HCT116 (cell line): Measurements from ENCODE around the gene COL21A1. TPM values are rescaled to one million over a fixed set of nuclear protein-coding genes. Genes with fewer than 3 reads are reported as not detected.

Experiments
- ATAC-seq: fragments of 200-7000 bp; cut with Tn5 transposase; 2 replicates; pipeline ENCODE4 v1.9.1; 2020; ENCODE audit warnings: mild to moderate bottlenecking, moderate library complexity
- BruUV-seq: library from RNA; stranded (reverse); fragments of 400-500 nt; replicated peaks from 2 replicates; lab custom pipeline; 2021; lab: Mats Ljungman, UMichigan
- CTCF ChIA-PET: fragments of 300-600 bp; sonication (Branson Sonifier 250); formaldehyde crosslinking; loops from one replicate; lab custom pipeline; 2021; ENCODE audit warnings: antibody characterized with exemption; lab: Charles Lee
- POLR2A ChIA-PET: fragments of 300-600, 350-600 bp; sonication (Branson Sonifier 250); formaldehyde crosslinking; loops from one replicate; lab custom pipeline; 2021; ENCODE audit warnings: antibody characterized with exemption; lab: Charles Lee
- RAD21 ChIA-PET, 2 experiments: fragments of 300-600 bp; sonication (Branson Sonifier 250); formaldehyde crosslinking; loops; one replicate each; lab custom pipeline; 2023; ENCODE audit warnings: low total read pairs in 2 of 2; ENCODE audit not compliant: uncharacterized antibody in 2 of 2, unreplicated experiment in 2 of 2, low non-redundant PET in 1 of 2; lab: Charles Lee
- DNase-seq: peaks from one replicate; pipeline ENCODE4 v3.0.0-alpha.2; 2010; ENCODE audit warnings: low read depth, low spot score
- H2AFZ ChIP-seq: fragments of 200-600 bp; shearing (Covaris generic), sonication (generic); 2 replicates; pipeline ENCODE4 v1.6.1; 2017; ENCODE audit warnings: low read depth, mixed run types, mixed read lengths, antibody characterized with exemption, low read length; ENCODE audit not compliant: poor library complexity, severe bottlenecking
- H3K27ac ChIP-seq: 2 replicates; pipeline ENCODE4 v1.5.1; 2012; ENCODE audit warnings: low read depth, low read length
- H3K27me3 ChIP-seq: fragments of 200-600 bp; sonication (generic); 2 replicates; pipeline ENCODE4 v1.6.1; 2016; ENCODE audit warnings: mixed run types, low read length, mixed read lengths; ENCODE audit not compliant: insufficient read depth
- H3K36me3 ChIP-seq, 2 experiments: fragments of 200-500 bp in 1 of 2; fragments of 200-600 bp in 1 of 2; sonication (Bioruptor generic) in 1 of 2; sonication (generic) in 1 of 2; 2 replicates each; pipeline versions ENCODE4 v1.5.1 to v1.6.1; 2014 to 2016; ENCODE audit warnings: low read length in 2 of 2, inconsistent platforms in 1 of 2, mixed read lengths in 1 of 2, mixed run types in 1 of 2; ENCODE audit not compliant: insufficient read depth in 2 of 2, control insufficient read depth in 1 of 2
- H3K4me1 ChIP-seq, 2 experiments: fragments of 200-600 bp in 1 of 2; sonication (generic) in 1 of 2; 2 replicates each; pipeline versions ENCODE4 v1.5.1 to v1.6.1; 2012 to 2017; ENCODE audit warnings: low read length in 2 of 2, inconsistent platforms in 1 of 2, mild to moderate bottlenecking in 1 of 2, mixed read lengths in 1 of 2, mixed run types in 1 of 2, moderate library complexity in 1 of 2; ENCODE audit not compliant: insufficient read depth in 2 of 2, control insufficient read depth in 1 of 2
- H3K4me2 ChIP-seq: fragments of 200-600 bp; sonication (generic); 2 replicates; pipeline ENCODE4 v1.6.1; 2017; ENCODE audit warnings: mixed run types, low read length, mixed read lengths
- H3K4me3 ChIP-seq, 2 experiments: fragments of 200-600 bp in 1 of 2; sonication (generic) in 1 of 2; replicated peaks in 1 of 2; 2 replicates each; pipeline ENCODE4 v1.5.1; 2011 to 2016; ENCODE audit warnings: low read length in 2 of 2, control low read depth in 1 of 2, low read depth in 1 of 2, mild to moderate bottlenecking in 1 of 2, mixed read lengths in 1 of 2, mixed run types in 1 of 2
- H3K79me2 ChIP-seq: fragments of 200-600 bp; sonication (generic); 2 replicates; pipeline ENCODE4 v1.6.1; 2017; ENCODE audit warnings: mild to moderate bottlenecking, mixed run types, low read length, moderate library complexity, mixed read lengths; ENCODE audit not compliant: insufficient read depth
- H3K9ac ChIP-seq: fragments of 200-600 bp; sonication (generic); 2 replicates; pipeline ENCODE4 v1.6.1; 2016; ENCODE audit warnings: low read length, mixed read lengths
- H3K9me2 ChIP-seq: fragments of 200-600 bp; sonication (generic), shearing (Covaris generic); 2 replicates; pipeline ENCODE4 v1.6.1; 2017; ENCODE audit warnings: mixed run types, mild to moderate bottlenecking, moderate library complexity; ENCODE audit not compliant: insufficient read depth
- H3K9me3 ChIP-seq, 2 experiments: fragments of 200-500 bp in 1 of 2; fragments of 200-600 bp in 1 of 2; sonication (Bioruptor generic) in 1 of 2; sonication (generic) in 1 of 2; 2 replicates each; pipeline ENCODE4 v1.6.1; 2014 to 2017; ENCODE audit warnings: low read length in 2 of 2, mixed read lengths in 2 of 2, inconsistent platforms in 1 of 2, low read depth in 1 of 2, mild to moderate bottlenecking in 1 of 2, mixed run types in 1 of 2, moderate library complexity in 1 of 2; ENCODE audit not compliant: control insufficient read depth in 1 of 2, insufficient read depth in 1 of 2
- H4K20me1 ChIP-seq: fragments of 200-600 bp; sonication (generic), shearing (Covaris generic); 2 replicates; pipeline ENCODE4 v1.6.1; 2017; ENCODE audit warnings: mixed run types, mild to moderate bottlenecking, moderate library complexity; ENCODE audit not compliant: insufficient read depth
- ATF3 ChIP-seq: IDR thresholded peaks from 2 replicates; pipeline ENCODE4 v1.6.1; 2012
- CBX3 ChIP-seq: IDR thresholded peaks from 2 replicates; pipeline ENCODE4 v1.6.1; 2012; ENCODE audit warnings: low read depth
- CEBPB ChIP-seq: IDR thresholded peaks from 2 replicates; pipeline ENCODE4 v1.6.1; 2012; ENCODE audit warnings: low read depth
- ELF1 ChIP-seq: IDR thresholded peaks from 2 replicates; pipeline ENCODE4 v1.6.1; 2012; ENCODE audit warnings: low read depth, borderline replicate concordance
- POLR2A ChIP-seq: IDR thresholded peaks from 2 replicates; pipeline ENCODE4 v1.7.0; 2011; ENCODE audit warnings: borderline replicate concordance; ENCODE audit not compliant: insufficient read depth, insufficient read length; ENCODE audit errors: extremely low read depth
- POLR2AphosphoS5 ChIP-seq: IDR thresholded peaks from 2 replicates; pipeline ENCODE4 v1.6.1; 2011; ENCODE audit warnings: mild to moderate bottlenecking, low read depth, low read length, moderate library complexity
- RAD21 ChIP-seq: IDR thresholded peaks from 2 replicates; pipeline ENCODE4 v1.6.1; 2012; ENCODE audit warnings: low read depth, mild to moderate bottlenecking
- SRF ChIP-seq: IDR thresholded peaks from 2 replicates; pipeline ENCODE4 v1.6.1; 2012; ENCODE audit warnings: low read depth
- YY1 ChIP-seq: IDR thresholded peaks from 2 replicates; pipeline ENCODE4 v1.6.1; 2011; ENCODE audit warnings: low read length, low read depth, moderate library complexity, mild to moderate bottlenecking; ENCODE audit not compliant: insufficient replicate concordance; ENCODE audit errors: extremely low read depth
- intact Hi-C: fragments of 100-400 bp; cut with micrococcal nuclease; formaldehyde crosslinking; loops from 2 replicates; pipeline ENCODE4 v1.10.0; 2022
- total RNA-seq: library from RNA; stranded (reverse); gene quantifications from one replicate; pipeline ENCODE4 v1.2.1, GENCODE V29; 2021; ENCODE audit not compliant: unreplicated experiment
- TF ChIP-seq, protein P1 (sequence below): IDR thresholded peaks from 2 replicates; pipeline ENCODE4 v1.6.1; 2012
- TF ChIP-seq, protein P2 (sequence below), 3 experiments: fragments of 200-600 bp in 1 of 3; sonication (generic) in 1 of 3; IDR thresholded peaks in 2 of 3; conservative IDR thresholded peaks in 1 of 3; 2 replicates each; pipeline ENCODE4 v1.5.1; 2012 to 2017; ENCODE audit warnings: low read depth in 2 of 3, low read length in 2 of 3, antibody characterized with exemption in 1 of 3, borderline replicate concordance in 1 of 3, control low read depth in 1 of 3, mild to moderate bottlenecking in 1 of 3, mixed read lengths in 1 of 3, mixed run types in 1 of 3, moderate library complexity in 1 of 3; ENCODE audit not compliant: insufficient read depth in 1 of 3

The COL21A1 gene
- total RNA-seq, 1 experiment from 2014 or later: not detected

DNA sequence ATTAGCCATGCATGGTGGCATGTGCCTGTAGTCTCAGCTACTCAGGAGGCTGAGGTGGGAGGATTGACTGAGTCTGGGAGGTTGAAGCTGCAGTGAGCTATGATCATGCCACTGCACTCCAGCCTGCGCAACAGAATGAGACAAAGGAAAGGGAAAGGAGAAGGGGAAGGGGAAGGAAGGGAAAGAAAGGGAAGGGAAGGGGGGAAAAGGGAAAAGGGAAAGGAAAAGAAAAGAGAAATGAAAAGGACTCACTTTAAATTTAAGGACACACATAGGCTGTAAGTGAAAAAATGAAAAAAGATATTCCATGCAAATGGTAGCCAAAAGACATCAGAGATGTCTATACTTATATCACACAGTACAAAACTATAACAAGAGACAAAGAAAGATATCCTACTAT, 74.2 kb downstream of the COL21A1 start:
- no peaks in the 10 kb centered on the region for H3K79me2 ChIP-seq
- H3K9ac ChIP-seq: no peak overlapping the region
- no peaks in the 10 kb centered on the region for H3K36me3 ChIP-seq
- intact Hi-C loops: no loop called here
- no peak overlapping the region for H2AFZ ChIP-seq
- H3K4me2 ChIP-seq: no peak overlapping the region
- no peak overlapping the region for H3K4me3 ChIP-seq
- no TSS peak for BruUV-seq
- no peaks in the 10 kb centered on the region for H4K20me1 ChIP-seq
- CTCF ChIA-PET: no interaction called here
- POLR2A ChIA-PET: no interaction called here
- TF ChIP-seq CBX3 (no peak), YY1 (no peak), ELF1 (no peak), SRF (no peak), POLR2AphosphoS5 (no peak), ATF3 (no peak), RAD21 (no peak), POLR2A (no peak)
- TF ChIP-seq, protein P1, sequence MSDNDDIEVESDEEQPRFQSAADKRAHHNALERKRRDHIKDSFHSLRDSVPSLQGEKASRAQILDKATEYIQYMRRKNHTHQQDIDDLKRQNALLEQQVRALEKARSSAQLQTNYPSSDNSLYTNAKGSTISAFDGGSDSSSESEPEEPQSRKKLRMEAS: no peak
- no peak for ATAC-seq
- peaks cover 0 to 13% of the 10 kb centered on the region in 2 experiments; a peak in 3 of 4 replicates for H3K9me3 ChIP-seq
- no peaks in the 10 kb centered on the region for H3K4me1 ChIP-seq
- no peak overlapping the region for H3K27ac ChIP-seq
- no peak for DNase-seq
- RAD21 ChIA-PET: no interaction called here
- no peaks in the 10 kb centered on the region for H3K9me2 ChIP-seq
- H3K27me3 ChIP-seq: no peaks in the 10 kb centered on the region

- peak; percentile 27; the same call in 1 of the 2 replicates for TF ChIP-seq CEBPB
- TF ChIP-seq, protein P2, sequence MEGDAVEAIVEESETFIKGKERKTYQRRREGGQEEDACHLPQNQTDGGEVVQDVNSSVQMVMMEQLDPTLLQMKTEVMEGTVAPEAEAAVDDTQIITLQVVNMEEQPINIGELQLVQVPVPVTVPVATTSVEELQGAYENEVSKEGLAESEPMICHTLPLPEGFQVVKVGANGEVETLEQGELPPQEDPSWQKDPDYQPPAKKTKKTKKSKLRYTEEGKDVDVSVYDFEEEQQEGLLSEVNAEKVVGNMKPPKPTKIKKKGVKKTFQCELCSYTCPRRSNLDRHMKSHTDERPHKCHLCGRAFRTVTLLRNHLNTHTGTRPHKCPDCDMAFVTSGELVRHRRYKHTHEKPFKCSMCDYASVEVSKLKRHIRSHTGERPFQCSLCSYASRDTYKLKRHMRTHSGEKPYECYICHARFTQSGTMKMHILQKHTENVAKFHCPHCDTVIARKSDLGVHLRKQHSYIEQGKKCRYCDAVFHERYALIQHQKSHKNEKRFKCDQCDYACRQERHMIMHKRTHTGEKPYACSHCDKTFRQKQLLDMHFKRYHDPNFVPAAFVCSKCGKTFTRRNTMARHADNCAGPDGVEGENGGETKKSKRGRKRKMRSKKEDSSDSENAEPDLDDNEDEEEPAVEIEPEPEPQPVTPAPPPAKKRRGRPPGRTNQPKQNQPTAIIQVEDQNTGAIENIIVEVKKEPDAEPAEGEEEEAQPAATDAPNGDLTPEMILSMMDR (IDR thresholded peaks at IDR 0.05 in 2 of 3, conservative IDR thresholded peaks at IDR 0.05 in 1 of 3; ENCODE audit: borderline replicate concordance in 1 of 3, insufficient read depth in 1 of 3, low read depth in 2 of 3, low read length in 2 of 3): 0 out of 6 replicates have a peak, but pooled peaks of 2 of the 3 experiments have one; percentile 8 to 11
- peak; percentile 90 for TF ChIP-seq CBX3
- TF ChIP-seq, protein P1: no peak
Measured at GRCh38 chr6:56172144-56172543, 75.2 kb downstream of the COL21A1 start.

More at GRCh38 chr6:56172144-56172543, 75.2 kb downstream of the COL21A1 start:
- H3K27me3 ChIP-seq: no peaks in the 10 kb centered on the region
- H3K36me3 ChIP-seq: no peaks in the 10 kb centered on the region
- ChIA-PET CTCF (no interaction called here), RAD21 (no interaction called here), POLR2A (no interaction called here)
- BruUV-seq: no TSS peak
- intact Hi-C loops: no loop called here
- ATAC-seq (no peak), DNase-seq (no peak)
- peaks cover 0 to 13% of the 10 kb centered on the region in 2 experiments; a peak in 3 of 4 replicates for H3K9me3 ChIP-seq
- H3K4me2 ChIP-seq: no peak overlapping the region
- H2AFZ ChIP-seq: no peak overlapping the region
- no peak overlapping the region for H3K27ac ChIP-seq
- no peaks in the 10 kb centered on the region for H3K9me2 ChIP-seq
- H3K4me3 ChIP-seq: no peak overlapping the region
- H3K9ac ChIP-seq: no peak overlapping the region
- no peaks in the 10 kb centered on the region for H3K79me2 ChIP-seq
- H4K20me1 ChIP-seq: no peaks in the 10 kb centered on the region
- no peaks in the 10 kb centered on the region for H3K4me1 ChIP-seq
